GM12878 (cell line): ENCODE measurements around the gene TIPRL. TPM values are rescaled to one million over a fixed set of nuclear protein-coding genes. Genes with fewer than 3 reads are reported as not detected.

ENCODE experiments used
- ATAC-seq: fragments of 200-7000 bp; cut with Tn5 transposase; 3 replicates; pipeline ENCODE4 v1.9.1; 2020; ENCODE audit warnings: mild to moderate bottlenecking, moderate library complexity
- BruUV-seq: library from RNA; stranded (reverse); fragments of 400-500 nt; replicated peaks from 2 replicates; lab custom pipeline; 2021; lab: Mats Ljungman, UMichigan
- CTCF ChIA-PET: fragments of 300-600 bp; sonication (Branson Sonifier 250); formaldehyde crosslinking; extraction: SDS; loops from one replicate; lab custom pipeline; 2021; ENCODE audit warnings: inconsistent platforms; lab: Yijun Ruan, JAX
- POLR2A ChIA-PET: fragments of 350-600 bp; formaldehyde crosslinking; extraction: SDS; loops from one replicate; lab custom pipeline; 2021; ENCODE audit warnings: inconsistent platforms; lab: Charles Lee
- RAD21 ChIA-PET: fragments of 300-600 bp; sonication (Branson Sonifier 250); formaldehyde crosslinking; loops from one replicate; lab custom pipeline; 2023; ENCODE audit warnings: antibody characterized with exemption; ENCODE audit not compliant: unreplicated experiment; lab: Charles Lee
- SMC1A ChIA-PET: fragments of 300-600 bp; sonication (Branson Sonifier 250); formaldehyde crosslinking; loops from one replicate; lab custom pipeline; 2023; ENCODE audit not compliant: unreplicated experiment, uncharacterized antibody; lab: Charles Lee
- DNase-seq: peaks from one replicate; pipeline ENCODE4 v3.0.0-alpha.2; 2011; ENCODE audit warnings: low read depth, low spot score
- FAIRE-seq: peaks from 3 replicates; lab custom pipeline; 2011; peaks lifted over from hg19 to GRCh38; lab: Jason Lieb, UNC
- H2AFZ ChIP-seq: 2 replicates; pipeline ENCODE4 v1.6.0; 2011; ENCODE audit warnings: low read depth, low read length, control low read depth; ENCODE audit not compliant: control insufficient read depth
- H3K27ac ChIP-seq: 2 replicates; pipeline ENCODE4 v1.5.1; 2011; ENCODE audit warnings: control low read depth; ENCODE audit not compliant: control insufficient read depth, insufficient read depth
- H3K27me3 ChIP-seq, 2 experiments: replicated peaks in 1 of 2; 2 replicates each; pipeline versions ENCODE4 v1.6.0 to v1.6.1; 2011; ENCODE audit warnings: low read length in 1 of 2; ENCODE audit not compliant: control insufficient read depth in 2 of 2, insufficient read depth in 2 of 2
- H3K36me3 ChIP-seq, 2 experiments: 2 replicates each; pipeline ENCODE4 v1.5.1; 2011; ENCODE audit warnings: low read length in 1 of 2; ENCODE audit not compliant: control insufficient read depth in 2 of 2, insufficient read depth in 2 of 2
- H3K4me1 ChIP-seq: 2 replicates; pipeline ENCODE4 v1.6.1; 2011; ENCODE audit warnings: mild to moderate bottlenecking, low read length, moderate library complexity, mixed read lengths; ENCODE audit not compliant: control insufficient read depth, insufficient read depth
- H3K4me2 ChIP-seq: 2 replicates; pipeline ENCODE4 v1.6.0; 2011; ENCODE audit warnings: control low read depth; ENCODE audit not compliant: control insufficient read depth, insufficient read depth
- H3K4me3 ChIP-seq: fragments of 200-600 bp; sonication (generic); 2 replicates; pipeline ENCODE4 v1.5.1; 2016
- H3K79me2 ChIP-seq: 2 replicates; pipeline ENCODE4 v1.6.0; 2011; ENCODE audit warnings: low read length; ENCODE audit not compliant: control insufficient read depth, insufficient read depth
- H3K9ac ChIP-seq: 2 replicates; pipeline ENCODE4 v1.8.0; 2011; ENCODE audit warnings: low read length, control low read depth, mixed read lengths; ENCODE audit not compliant: control insufficient read depth, insufficient read depth
- H3K9me3 ChIP-seq: replicated peaks from 3 replicates; pipeline ENCODE4 v1.5.1; 2011; ENCODE audit warnings: mild to moderate bottlenecking, low read length; ENCODE audit not compliant: control insufficient read depth, insufficient read depth
- H4K20me1 ChIP-seq: 2 replicates; pipeline ENCODE4 v1.6.0; 2011; ENCODE audit not compliant: control insufficient read depth, insufficient read depth
- CHD2 ChIP-seq: IDR thresholded peaks from 2 replicates; pipeline ENCODE4 v1.6.1; 2011; ENCODE audit warnings: low read depth, low read length, improper control_type of control experiment, borderline replicate concordance
- CHD4 ChIP-seq: fragments of 200-600 bp; sonication (generic); IDR thresholded peaks from 2 replicates; pipeline ENCODE4 v1.6.1; 2016; ENCODE audit warnings: mild to moderate bottlenecking
- HCFC1 ChIP-seq: fragments of 150-350 bp; IDR thresholded peaks from 2 replicates; pipeline ENCODE4 v1.6.1; 2014; ENCODE audit warnings: low read length
- IKZF2 ChIP-seq, 2 experiments: fragments of 450-650 bp; IDR thresholded peaks; 2 replicates each; pipeline ENCODE4 v1.6.1; 2017; ENCODE audit warnings: mild to moderate bottlenecking in 2 of 2, moderate library complexity in 2 of 2
- JUND ChIP-seq: IDR thresholded peaks from 2 replicates; pipeline ENCODE4 v1.6.1; 2012; ENCODE audit warnings: low read depth, mild to moderate bottlenecking, low read length, improper control_type of control experiment, moderate library complexity
- RAD21 ChIP-seq: IDR thresholded peaks from 2 replicates; pipeline ENCODE4 v1.6.1; 2011; ENCODE audit warnings: mild to moderate bottlenecking, low read depth, low read length, moderate library complexity; ENCODE audit not compliant: insufficient read depth
- SREBF1 ChIP-seq: IDR thresholded peaks from 2 replicates; pipeline ENCODE4 v1.6.1; 2012; ENCODE audit warnings: mild to moderate bottlenecking, low read length
- STAT1 ChIP-seq: fragments of 450-650 bp; conservative IDR thresholded peaks from 2 replicates; pipeline ENCODE4 v1.6.1; 2014; ENCODE audit warnings: antibody characterized with exemption, mild to moderate bottlenecking
- TCF7 ChIP-seq: IDR thresholded peaks from 2 replicates; pipeline ENCODE4 v1.6.1; 2014; ENCODE audit warnings: antibody characterized with exemption, borderline replicate concordance
- USF1 ChIP-seq: IDR thresholded peaks from 2 replicates; pipeline ENCODE4 v1.6.1; 2011; ENCODE audit warnings: borderline replicate concordance, low read depth, mild to moderate bottlenecking, moderate library complexity, mixed read lengths, low read length; ENCODE audit not compliant: insufficient read depth; ENCODE audit errors: extremely low read length
- ZNF207 ChIP-seq: fragments of 450-650 bp; IDR thresholded peaks from 2 replicates; pipeline ENCODE4 v1.6.1; 2014; ENCODE audit warnings: antibody characterized with exemption, mild to moderate bottlenecking, borderline replicate concordance
- WGBS: methylation state at CpG from one replicate; pipeline ENCODE4 v1.1.6; 2016; ENCODE audit warnings: low lambda C conversion rate; ENCODE audit not compliant: insufficient replicate concordance, insufficient coverage; ENCODE audit errors: missing lambda C conversion rate; 5-methylcytosine and 5-hydroxymethylcytosine counted together
- in situ Hi-C: fragments of 300-500 bp; cut with MboI; formaldehyde crosslinking; loops from 9 replicates; pipeline ENCODE4 v1.14.3; 2018; ENCODE audit warnings: mixed read lengths
- intact Hi-C: fragments of 100-400 bp; cut with micrococcal nuclease; formaldehyde crosslinking; loops from one replicate; pipeline ENCODE4 v1.14.2; 2022; ENCODE audit not compliant: unreplicated experiment
- polyA plus RNA-seq, 11 experiments: library from polyadenylated mRNA; depleted of rRNA in 4 of 11; unstranded in 6 of 11; stranded (reverse) in 5 of 11; fragments of >200 nt; fragmentation: Nextera tagmentation in 4 of 11; fragmentation: Illumina TruSeq in 1 of 11; extraction: Ambion mirVana in 4 of 11; extraction: Trizol in 1 of 11; gene quantifications; 1 replicate in 1 of 11; 2 replicates in 10 of 11; pipeline versions ENCODE4 v1.2.1 to v1.2.3, GENCODE V29; 2011 to 2016; ENCODE audit warnings: inconsistent platforms in 2 of 11, missing spikeins in 2 of 11, low read depth in 1 of 11
- total RNA-seq, 4 experiments: library from RNA; depleted of rRNA in 3 of 4; stranded (reverse); fragments of >200 nt in 3 of 4; fragmentation: Illumina TruSeq in 1 of 4; extraction: Trizol in 1 of 4; gene quantifications; 2 replicates each; pipeline versions ENCODE4 v1.2.1 to v1.2.3, GENCODE V29; 2013 to 2021
- TF ChIP-seq, protein P1 (sequence below): fragments of 450-650 bp; IDR thresholded peaks from 2 replicates; pipeline ENCODE4 v1.6.1; 2014; ENCODE audit warnings: mild to moderate bottlenecking

TIPRL gene
- total and polyA plus RNA-seq, 10 of the 15 experiments (the other 5 are each of a cell fraction or from before 2014, with no cell fraction given): 36.4 to 72.1 (median 49.9) TPM

GRCh38 chr1:168145184-168146159 lies 33.3 kb upstream of the TIPRL start (continued):
- peak; percentile 59 for TF ChIP-seq RAD21

DNA sequence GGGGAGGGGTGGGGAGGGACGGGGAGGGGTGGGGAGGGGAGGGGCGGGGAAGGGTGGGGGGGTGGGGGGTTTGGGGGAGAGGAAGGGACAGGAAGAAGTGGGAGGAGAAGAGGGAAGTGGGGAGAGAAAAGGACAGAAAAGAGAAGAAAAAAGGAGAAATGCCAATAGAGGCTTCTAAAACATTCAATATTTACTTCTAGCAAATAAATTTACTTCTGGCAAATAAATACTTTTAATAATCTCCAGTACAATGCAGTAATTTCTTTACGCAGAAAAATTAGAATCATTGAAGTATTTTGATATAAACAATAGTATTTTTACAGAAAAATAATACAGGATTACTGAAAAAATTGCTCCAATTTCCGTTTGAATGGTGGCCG lies 32.6 kb upstream of the TIPRL start:
- SMC1A ChIA-PET: interaction anchor here (0.9 kb wide), 1 partner anchor 64 kb away, joined by 3 read pairs; no protein-coding TSS in a partner anchor
- Histone ChIP-seq H3K27ac (no peak overlapping the region), H3K79me2 (no peaks in the 10 kb centered on the region), H3K27me3 (no peaks in the 10 kb centered on the region), H2AFZ (no peak overlapping the region), H3K9ac (no peak overlapping the region), H3K36me3 (no peaks in the 10 kb centered on the region), H4K20me1 (no peaks in the 10 kb centered on the region), H3K9me3 (no peaks in the 10 kb centered on the region), H3K4me3 (no peak overlapping the region), H3K4me1 (no peaks in the 10 kb centered on the region), H3K4me2 (no peak overlapping the region)
- intact Hi-C loops: no loop called here
- 72% methylated on average over 3 of the region's 5 CpGs for WGBS
- RAD21 ChIA-PET: interaction anchor here (2.4 kb wide), 1 partner anchor 63 kb away, joined by 18 read pairs; no protein-coding TSS in a partner anchor
- no peak for DNase-seq
- ATAC-seq: no peak
- POLR2A ChIA-PET: no interaction called here
- in situ Hi-C loops: no loop called here
- BruUV-seq: no TSS peak
- FAIRE-seq: no peak
- TF ChIP-seq JUND (no peak), TCF7 (no peak), CHD4 (no peak), HCFC1 (no peak), ZNF207 (no peak), USF1 (no peak), IKZF2 (IDR thresholded peaks at IDR 0.05) (no peak), STAT1 (no peak), CHD2 (no peak), SREBF1 (no peak)
- TF ChIP-seq, protein P1, sequence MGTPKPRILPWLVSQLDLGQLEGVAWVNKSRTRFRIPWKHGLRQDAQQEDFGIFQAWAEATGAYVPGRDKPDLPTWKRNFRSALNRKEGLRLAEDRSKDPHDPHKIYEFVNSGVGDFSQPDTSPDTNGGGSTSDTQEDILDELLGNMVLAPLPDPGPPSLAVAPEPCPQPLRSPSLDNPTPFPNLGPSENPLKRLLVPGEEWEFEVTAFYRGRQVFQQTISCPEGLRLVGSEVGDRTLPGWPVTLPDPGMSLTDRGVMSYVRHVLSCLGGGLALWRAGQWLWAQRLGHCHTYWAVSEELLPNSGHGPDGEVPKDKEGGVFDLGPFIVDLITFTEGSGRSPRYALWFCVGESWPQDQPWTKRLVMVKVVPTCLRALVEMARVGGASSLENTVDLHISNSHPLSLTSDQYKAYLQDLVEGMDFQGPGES: no peak
- CTCF ChIA-PET: interaction anchor here (0.7 to 6.6 kb wide), 15 partner anchors 11 to 588 kb away, joined by 3 to 42 read pairs (median 5); no protein-coding TSS in a partner anchor
